GM18517 (cell line): ENCODE data around the gene GRIA4.
A peak's percentile ranks its signal among the peaks of the same experiment; 100 is the strongest.

Source experiments
- ATAC-seq: cut with Tn5 transposase; IDR thresholded peaks from one replicate; pipeline ENCODE4 v1.9.1; 2021; ENCODE audit warnings: mild to moderate bottlenecking, moderate library complexity; ENCODE audit not compliant: unreplicated experiment

Gene GRIA4

DNA sequence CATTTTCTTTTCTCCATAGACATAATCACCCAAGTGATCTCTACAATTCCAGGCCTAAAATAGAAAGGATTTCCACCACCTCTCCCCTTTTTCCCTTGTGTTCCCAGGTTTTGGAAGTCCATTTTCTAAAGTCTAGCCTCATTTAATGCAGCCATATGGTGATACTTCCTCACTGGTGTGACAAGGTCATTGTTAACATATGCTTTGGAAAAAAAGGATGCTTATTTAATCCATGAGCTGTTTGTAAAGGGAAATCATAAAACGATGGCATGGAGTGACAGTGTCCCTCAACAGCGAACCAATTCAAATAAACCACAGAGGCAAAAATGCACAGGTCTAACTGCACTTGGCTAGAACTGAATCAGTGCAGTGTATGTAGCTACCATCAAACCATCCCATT lies 26.6 kb downstream of the GRIA4 start:
- ATAC-seq: no peak

GRCh38 chr11:105639527-105639926 lies 29.7 kb downstream of the GRIA4 start:
- ATAC-seq: no peak

DNA sequence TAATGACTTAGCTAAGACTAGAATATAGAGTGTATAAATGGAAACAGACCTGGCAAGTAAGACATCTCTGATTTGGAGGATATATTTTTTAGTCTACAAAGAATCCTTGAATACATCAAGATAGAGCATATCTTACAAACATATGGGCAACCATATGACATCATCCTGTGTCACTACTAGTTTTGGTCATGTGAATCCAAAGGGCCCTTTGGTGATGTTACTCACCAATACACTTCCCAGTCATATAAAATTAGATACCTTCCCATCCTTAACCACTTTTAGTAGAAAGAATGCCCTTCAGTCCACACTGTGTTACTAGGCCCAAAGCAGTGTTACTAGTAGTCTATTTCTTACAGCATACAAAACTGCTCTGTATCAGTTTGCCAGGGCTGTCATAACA lies 31.6 kb downstream of the GRIA4 start:
- ATAC-seq: no peak

DNA sequence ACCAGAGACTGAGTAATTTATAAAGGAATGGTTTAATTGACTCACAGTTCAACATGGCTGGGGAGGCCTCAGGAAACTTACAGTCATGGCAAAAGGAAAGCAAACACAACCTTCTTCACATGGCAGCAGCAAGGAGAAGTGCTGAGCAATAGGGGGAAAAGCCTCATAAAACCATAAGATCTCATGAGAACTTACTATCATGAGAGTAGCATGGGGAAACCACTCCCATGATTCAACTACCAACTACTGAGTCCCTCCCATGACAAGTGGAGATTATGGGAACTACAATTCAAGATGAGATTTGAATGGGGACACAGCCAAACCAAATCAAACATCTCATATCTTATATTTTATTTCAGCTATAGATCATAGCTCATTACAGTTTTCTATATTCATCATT lies 33.0 kb downstream of the GRIA4 start:
- ATAC-seq: no peak

- no peak for ATAC-seq
These were observed 35.1 kb downstream of the GRIA4 start for GRCh38 chr11:105644839-105645573.

DNA sequence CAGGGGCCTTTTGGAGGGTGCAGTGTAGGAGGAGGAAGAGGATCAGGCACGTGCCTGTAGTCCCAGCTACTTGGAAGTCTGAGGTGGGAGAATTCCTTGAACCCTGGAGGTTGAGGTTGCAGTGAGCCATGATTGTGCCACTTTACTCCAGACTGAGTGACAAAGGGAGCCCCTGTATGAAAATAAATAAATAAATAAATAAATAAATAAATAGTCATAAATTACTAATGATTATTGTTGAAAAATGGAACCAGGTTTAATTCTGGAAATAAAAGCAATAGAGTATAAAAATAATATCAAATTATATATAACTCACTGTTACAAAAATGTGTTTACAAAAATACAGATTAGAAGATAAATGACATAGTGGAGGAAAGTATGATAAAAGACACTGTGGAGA lies 37.9 kb downstream of the GRIA4 start:
- ATAC-seq: no peak

DNA sequence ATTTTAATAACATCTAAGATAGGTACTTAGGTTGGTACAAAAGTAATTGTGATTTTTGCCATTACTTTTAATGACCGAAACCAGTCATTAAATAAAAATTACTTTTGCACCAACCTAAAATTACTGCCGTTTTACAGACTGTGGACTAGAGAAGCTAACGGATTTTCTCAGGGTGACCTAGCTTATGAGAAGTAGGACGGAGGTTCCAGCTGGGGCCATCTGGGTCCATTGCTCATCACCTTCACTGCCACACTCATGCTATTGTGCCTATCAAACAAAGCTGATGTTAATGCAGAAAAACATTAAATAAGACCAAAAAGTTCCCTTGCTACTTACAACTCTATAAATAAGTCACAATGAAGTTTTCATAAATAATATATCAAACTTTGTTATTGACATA lies 38.9 kb downstream of the GRIA4 start:
- ATAC-seq: no peak

- no peak for ATAC-seq
These were observed 55.4 kb downstream of the GRIA4 start for GRCh38 chr11:105665281-105665680.

GRCh38 chr11:105667441-105667840 lies 57.6 kb downstream of the GRIA4 start:
- ATAC-seq: no peak

DNA sequence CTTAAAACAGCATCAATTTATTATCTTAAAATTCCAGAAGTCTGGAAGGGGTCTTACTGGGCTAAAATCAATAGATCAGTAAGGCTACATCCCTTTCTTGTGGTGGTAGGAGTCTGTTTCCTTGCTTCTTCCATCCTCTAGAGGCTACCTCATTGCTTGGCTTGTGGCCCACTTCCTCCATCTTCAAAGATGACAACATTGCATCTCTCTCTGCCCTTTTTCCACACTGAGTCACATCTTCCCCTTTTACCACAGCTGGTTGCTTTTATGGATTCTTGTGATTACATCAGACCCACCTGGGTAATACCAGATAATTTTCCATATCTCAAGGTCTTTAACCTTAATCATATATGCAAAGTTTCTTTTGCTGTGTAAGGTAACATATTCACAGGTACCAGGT lies 60.9 kb downstream of the GRIA4 start:
- no peak for ATAC-seq

DNA sequence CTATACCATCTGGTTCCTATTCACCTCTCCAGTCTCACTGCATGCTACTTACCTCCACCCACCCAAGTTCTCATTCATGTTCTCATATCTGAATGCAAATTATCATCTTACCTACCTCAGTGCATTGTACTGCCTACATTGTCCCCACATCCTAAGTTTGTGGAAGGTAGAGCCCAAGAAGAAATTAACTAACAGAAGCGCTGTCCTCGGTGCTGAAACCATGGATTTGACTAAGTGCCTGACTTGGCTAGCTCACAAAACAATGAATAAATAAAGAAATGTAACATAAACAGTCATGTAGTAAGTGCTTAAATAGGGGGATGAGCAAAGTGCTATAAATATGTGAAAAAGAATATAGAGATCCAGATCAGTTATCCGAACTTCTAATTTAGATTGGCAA lies 63.2 kb downstream of the GRIA4 start:
- no peak for ATAC-seq

DNA sequence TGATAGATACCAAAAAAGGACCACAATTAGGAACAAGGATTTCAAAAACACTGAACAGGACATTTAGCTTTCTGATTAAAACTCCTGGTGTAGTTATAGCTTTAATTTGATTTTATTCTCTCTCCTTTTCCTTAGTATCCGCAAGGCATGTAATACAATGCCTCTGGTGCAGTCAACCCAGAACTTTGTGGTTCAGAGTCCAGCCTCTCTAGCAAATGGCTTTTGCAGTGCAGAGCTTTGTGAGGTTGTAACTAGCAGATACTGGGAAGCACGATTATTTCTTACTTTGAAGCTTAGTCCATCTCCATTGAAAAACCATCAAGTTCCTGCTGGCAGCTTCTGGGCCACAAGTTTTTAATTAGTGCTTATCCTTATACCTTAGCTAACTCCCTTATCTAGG lies 79.8 kb downstream of the GRIA4 start:
- no peak for ATAC-seq

DNA sequence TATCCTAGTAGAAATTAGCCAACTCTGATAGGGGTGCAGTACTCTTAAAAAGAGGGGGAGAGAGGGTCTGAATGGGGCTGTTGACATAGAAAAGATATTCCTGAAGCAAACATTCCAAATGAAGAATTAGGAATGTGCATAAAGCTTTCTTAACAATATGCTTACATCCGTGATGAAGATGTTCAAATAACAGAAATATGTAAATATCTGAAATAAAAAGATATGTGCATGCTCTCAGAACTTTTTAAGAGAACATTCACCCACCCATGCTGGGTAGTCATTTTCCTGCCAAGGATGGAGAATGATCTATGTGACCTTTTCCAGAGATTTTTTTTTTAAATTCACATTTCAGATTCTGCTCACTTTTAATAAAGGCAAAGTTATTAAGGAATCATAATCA lies 80.6 kb downstream of the GRIA4 start:
- no peak for ATAC-seq

DNA sequence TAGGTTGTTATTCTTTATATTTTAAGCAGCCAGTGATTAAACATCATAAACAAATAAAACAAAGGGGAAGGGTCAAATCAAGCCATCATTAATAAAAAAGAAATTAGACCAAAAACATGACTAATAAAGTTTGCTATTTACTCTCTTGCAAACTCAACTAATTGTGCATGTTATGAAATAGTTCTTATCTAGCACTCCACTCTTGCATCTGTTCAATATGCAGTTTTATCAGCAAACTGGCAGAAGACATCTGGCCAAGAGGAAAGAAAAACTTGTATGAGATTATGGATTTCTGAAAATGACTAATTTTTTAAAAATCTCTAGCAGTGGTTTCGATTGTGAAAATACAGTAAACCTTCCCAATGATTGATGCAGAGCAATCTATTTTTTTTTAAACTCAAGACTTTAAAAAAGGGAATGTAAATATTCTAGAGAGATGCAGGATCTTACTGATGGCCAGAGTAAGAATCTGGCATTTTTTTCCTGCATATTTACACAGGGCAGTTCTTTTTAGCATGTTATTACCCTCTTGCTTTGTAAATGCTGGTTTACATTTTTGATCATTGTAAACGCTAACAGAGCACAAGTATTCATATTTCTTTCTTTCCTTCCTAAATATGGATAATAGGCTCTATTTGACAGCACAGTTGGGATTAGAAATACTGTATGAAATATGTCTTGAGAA lies 83.3 kb downstream of the GRIA4 start:
- ATAC-seq: no peak

DNA sequence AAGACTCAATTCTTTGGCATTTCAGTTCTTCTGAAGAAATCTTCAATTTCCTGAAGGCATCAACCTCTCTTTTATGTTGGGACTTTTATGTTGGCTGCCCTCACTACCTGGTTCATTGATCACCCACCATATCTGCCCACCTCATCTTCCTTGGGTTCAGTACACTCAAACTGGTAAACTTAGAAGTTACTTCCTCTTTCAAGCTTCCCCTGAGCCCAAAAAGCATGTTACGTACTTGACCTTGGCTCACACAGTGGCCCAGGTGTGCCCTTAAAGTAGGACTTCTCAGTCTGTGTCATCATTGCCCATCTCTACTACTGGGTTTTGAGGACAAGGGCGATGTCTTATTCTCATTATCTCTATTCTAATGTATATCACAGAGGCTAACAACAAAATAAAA lies 86.1 kb downstream of the GRIA4 start:
- peak; percentile 61 for ATAC-seq

DNA sequence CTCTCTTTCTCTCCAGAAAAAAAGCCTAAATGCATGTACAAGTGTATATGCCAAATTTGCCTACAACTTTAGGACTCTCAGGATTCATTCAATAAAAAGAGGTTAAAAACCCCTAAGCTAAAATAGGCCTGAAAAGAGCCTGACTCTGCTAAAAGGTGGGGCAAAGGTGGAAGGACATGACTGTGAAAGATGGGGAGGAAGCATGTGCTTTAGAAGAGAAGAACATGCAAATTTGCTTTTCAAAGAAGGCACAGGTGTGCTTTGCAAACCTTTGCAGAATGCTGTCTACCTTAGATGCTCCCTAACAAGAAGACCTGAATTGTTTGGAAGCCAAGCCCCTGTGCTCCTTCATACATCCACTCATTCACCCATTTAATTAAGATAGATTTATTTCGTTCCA lies 87.4 kb downstream of the GRIA4 start:
- no peak for ATAC-seq

GRCh38 chr11:105699203-105699602 lies 89.3 kb downstream of the GRIA4 start:
- peak; percentile 59 for ATAC-seq

- ATAC-seq: no peak
These were observed 90.4 kb downstream of the GRIA4 start for GRCh38 chr11:105700271-105700670.

DNA sequence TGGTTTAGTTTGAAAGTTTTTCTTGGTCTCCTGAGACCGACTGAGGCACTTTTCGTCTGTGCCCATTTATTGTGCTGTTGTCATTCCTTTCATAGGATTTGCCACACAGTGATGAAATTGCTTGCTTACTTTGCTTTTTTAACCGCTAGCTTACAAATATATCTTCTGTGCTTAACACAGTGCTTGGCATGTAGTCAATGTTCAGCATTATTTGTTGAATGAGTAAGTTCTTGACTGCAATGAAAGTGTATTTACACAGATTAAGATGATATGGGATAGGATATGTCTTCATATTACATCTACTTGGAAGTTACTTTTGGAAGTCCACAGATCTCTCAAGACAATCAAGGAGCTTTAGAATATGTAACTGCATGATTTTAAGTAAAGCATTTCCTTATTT lies 91.2 kb downstream of the GRIA4 start:
- no peak for ATAC-seq

GRCh38 chr11:105705786-105706530 lies 96.1 kb downstream of the GRIA4 start:
- no peak for ATAC-seq

DNA sequence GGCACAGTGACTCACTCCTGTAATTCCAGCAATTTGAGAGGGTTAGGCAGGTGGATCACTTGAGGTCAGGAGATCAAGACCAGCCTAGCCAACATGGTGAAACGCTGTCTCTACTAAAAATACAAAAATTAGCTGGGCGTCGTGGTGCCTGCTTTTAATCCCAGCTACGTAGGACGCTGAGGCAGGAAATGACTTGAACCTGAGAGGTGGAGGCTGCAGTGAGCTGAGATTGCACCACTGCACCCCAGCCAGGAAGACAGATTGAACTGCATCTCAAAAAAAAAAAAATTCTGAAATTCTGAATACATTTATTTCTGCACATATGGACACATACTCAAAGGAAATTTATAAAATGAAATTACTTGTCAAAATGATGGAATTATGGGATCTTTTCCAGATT lies 103.2 kb downstream of the GRIA4 start:
- no peak for ATAC-seq

GRCh38 chr11:105713696-105714095 lies 103.8 kb downstream of the GRIA4 start:
- no peak for ATAC-seq
